ENCODE results near the gene IGF2BP2. TPM values are rescaled to one million over a fixed set of nuclear protein-coding genes. Genes with fewer than 3 reads are reported as not detected.

IGF2BP2 gene
- total RNA-seq, 1 donor from 2014 or later = 101 TPM

DNA sequence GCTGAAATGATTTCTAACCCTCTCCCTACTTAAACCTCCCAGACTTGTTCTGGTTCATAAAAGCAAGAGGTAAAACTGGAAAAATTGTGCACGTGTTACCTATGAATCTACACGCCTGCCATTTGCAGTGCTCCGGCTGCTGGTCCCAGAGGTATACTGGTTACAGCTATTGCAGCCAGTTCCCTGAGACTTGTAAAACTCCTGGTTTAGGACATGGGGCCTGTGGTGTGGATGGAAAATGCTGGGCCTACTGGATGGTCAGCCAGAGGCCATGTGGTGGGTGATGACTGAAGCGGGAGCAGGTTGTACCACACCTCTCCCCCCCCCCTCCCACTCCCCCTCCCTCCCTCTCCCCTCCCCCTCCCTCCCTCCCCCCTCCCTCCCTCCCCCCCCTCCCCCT lies 193.7 kb downstream of the IGF2BP2 start:
- H3K27ac Mint-ChIP-seq (ENCODE audit: unreplicated experiment) = no peak overlapping the region
- TF ChIP-seq, protein P1, sequence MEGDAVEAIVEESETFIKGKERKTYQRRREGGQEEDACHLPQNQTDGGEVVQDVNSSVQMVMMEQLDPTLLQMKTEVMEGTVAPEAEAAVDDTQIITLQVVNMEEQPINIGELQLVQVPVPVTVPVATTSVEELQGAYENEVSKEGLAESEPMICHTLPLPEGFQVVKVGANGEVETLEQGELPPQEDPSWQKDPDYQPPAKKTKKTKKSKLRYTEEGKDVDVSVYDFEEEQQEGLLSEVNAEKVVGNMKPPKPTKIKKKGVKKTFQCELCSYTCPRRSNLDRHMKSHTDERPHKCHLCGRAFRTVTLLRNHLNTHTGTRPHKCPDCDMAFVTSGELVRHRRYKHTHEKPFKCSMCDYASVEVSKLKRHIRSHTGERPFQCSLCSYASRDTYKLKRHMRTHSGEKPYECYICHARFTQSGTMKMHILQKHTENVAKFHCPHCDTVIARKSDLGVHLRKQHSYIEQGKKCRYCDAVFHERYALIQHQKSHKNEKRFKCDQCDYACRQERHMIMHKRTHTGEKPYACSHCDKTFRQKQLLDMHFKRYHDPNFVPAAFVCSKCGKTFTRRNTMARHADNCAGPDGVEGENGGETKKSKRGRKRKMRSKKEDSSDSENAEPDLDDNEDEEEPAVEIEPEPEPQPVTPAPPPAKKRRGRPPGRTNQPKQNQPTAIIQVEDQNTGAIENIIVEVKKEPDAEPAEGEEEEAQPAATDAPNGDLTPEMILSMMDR (IDR thresholded peaks at IDR 0.05) = no peak
- H3K36me3 Mint-ChIP-seq (ENCODE audit: unreplicated experiment) = peaks cover 11% of the 10 kb centered on the region
- H3K4me1 Mint-ChIP-seq (ENCODE audit: unreplicated experiment) = peaks cover 19% of the 10 kb centered on the region
- no peak overlapping the region for H3K4me3 Mint-ChIP-seq (ENCODE audit: unreplicated experiment)
- no peaks in the 10 kb centered on the region for H3K27me3 Mint-ChIP-seq (ENCODE audit: unreplicated experiment)
- DNase-seq (ENCODE audit: extremely low spot score, unreplicated experiment) = no peak
- H3K9me3 Mint-ChIP-seq (ENCODE audit: unreplicated experiment) = no peaks in the 10 kb centered on the region

DNA sequence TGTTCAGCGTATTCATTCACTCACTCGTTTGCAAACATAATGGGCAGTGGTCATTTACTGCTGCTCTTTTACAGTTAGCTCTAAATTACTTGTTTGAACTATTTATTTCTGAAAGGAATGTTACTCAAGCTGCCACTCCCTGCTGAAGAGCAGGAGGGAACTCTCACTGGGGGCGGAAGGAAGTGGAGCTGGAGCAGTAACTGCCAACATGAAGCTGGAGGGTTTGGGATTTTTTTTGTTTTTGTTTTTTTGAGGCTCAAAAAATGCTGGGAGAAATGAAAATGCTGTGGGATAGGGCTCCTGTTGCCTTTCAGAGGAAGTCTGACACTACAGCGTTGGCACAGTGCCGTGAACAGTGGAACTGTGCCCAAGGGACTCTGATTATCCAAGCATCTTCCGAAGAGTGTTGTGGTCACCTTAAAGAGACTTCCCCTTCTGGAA lies 194.6 kb downstream of the IGF2BP2 start:
- no peaks in the 10 kb centered on the region for H3K9me3 Mint-ChIP-seq (ENCODE audit: unreplicated experiment)
- TF ChIP-seq, protein P1 (IDR thresholded peaks at IDR 0.05) = no peak
- peak; percentile 46 for DNase-seq (ENCODE audit: extremely low spot score, unreplicated experiment)
- H3K27ac Mint-ChIP-seq (ENCODE audit: unreplicated experiment) = peak overlapping the region; percentile 71
- H3K4me3 Mint-ChIP-seq (ENCODE audit: unreplicated experiment) = no peak overlapping the region
- H3K27me3 Mint-ChIP-seq (ENCODE audit: unreplicated experiment) = no peaks in the 10 kb centered on the region
- H3K4me1 Mint-ChIP-seq (ENCODE audit: unreplicated experiment) = peaks cover 19% of the 10 kb centered on the region
- peaks cover 19% of the 10 kb centered on the region for H3K36me3 Mint-ChIP-seq (ENCODE audit: unreplicated experiment)

DNA sequence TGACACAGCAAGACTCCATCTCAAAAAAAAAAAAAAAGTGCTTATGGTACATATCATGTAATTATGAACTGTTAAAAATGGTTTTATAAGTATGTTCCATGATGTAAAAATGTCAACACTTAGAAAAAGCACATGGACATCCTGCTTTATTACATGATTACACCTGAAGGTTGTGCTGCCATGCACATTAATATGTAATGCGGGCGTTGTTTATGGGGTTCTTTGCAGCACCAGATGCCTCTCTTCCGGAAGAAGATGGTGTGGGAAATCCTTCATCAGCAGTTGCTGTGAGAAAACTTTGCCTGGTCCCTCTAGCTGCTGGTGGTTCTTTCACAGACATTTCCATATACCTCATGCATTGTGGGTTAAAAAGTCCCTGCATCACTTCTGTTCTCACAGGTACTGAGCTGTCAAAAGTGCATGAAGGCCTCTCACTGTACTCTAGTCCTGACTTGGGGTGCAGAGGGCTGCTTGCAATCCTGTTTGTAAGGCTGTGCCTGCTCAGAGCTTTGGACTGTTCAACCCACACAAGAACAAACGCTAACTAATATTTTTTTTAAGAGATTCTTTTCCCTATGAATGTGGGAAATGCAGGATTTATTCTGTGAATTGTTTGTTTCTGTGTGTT lies 195.2 kb downstream of the IGF2BP2 start:
- TF ChIP-seq, protein P1 (IDR thresholded peaks at IDR 0.05) = no peak
- H3K27ac Mint-ChIP-seq (ENCODE audit: unreplicated experiment) = peak overlapping the region; percentile 71
- no peak overlapping the region for H3K4me3 Mint-ChIP-seq (ENCODE audit: unreplicated experiment)
- DNase-seq (ENCODE audit: extremely low spot score, unreplicated experiment) = no peak
- H3K9me3 Mint-ChIP-seq (ENCODE audit: unreplicated experiment) = no peaks in the 10 kb centered on the region
- peaks cover 19% of the 10 kb centered on the region for H3K4me1 Mint-ChIP-seq (ENCODE audit: unreplicated experiment)
- peaks cover 21% of the 10 kb centered on the region for H3K36me3 Mint-ChIP-seq (ENCODE audit: unreplicated experiment)
- no peaks in the 10 kb centered on the region for H3K27me3 Mint-ChIP-seq (ENCODE audit: unreplicated experiment)

DNA sequence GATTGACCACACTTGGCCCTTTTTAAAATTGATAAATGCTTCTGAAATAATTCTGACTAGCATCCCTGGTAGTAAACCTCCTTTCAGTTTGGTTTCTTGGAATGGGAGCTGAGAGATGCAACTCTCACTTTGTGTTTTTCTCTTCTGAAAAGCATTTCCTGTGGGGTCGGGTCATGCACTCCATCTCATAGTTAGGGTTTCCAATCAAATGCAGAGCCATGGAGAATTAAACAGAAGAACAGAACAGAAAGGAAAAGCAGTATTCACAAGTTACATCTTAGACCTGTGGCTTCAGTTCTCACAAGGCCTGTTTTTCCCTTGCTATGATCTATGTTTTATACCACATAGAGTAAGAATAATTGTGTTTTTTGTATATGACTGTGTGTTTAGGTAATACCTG lies 199.1 kb downstream of the IGF2BP2 start:
- Mint-ChIP-seq H3K36me3 (ENCODE audit: unreplicated experiment) (peaks cover 32% of the 10 kb centered on the region), H3K9me3 (ENCODE audit: unreplicated experiment) (no peaks in the 10 kb centered on the region), H3K4me3 (ENCODE audit: unreplicated experiment) (no peak overlapping the region), H3K4me1 (ENCODE audit: unreplicated experiment) (peaks cover 14% of the 10 kb centered on the region), H3K27ac (ENCODE audit: unreplicated experiment) (no peak overlapping the region), H3K27me3 (ENCODE audit: unreplicated experiment) (no peaks in the 10 kb centered on the region)
- DNase-seq (ENCODE audit: extremely low spot score, unreplicated experiment) = no peak
- TF ChIP-seq, protein P1 (IDR thresholded peaks at IDR 0.05) = no peak

DNA sequence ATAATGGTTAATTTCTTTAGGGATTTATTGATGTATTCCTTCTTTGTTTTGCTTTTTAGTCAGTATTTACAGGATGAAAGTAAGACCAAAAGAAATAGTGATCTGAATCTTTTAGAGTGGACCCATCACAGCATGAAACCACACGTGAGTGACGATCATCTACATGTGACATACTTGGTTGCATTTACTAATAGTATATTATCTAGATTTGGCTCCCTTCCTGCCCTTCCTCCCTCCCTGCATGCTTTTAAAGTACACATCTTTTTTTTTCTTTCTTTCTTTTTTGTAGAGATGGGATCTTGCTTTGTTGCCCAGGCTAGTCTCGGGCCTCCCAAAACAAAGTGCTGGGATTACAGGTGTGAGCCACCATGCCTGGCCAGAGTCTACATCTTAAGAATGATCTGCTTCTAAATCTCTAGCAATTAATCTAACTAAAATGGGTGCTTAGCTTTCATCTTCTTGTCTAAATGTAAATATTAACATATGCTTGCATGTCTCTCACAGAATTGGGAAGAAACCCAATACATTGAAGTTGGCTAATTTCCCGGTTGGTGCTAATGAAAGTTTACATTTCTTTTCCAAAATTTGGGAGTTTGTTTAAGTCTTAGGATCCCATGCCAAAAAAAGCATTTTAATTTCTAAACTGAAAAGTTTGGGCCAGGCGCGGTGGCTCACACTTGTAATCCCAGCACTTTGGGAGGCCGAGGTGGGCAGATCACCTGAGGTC lies 200.7 kb downstream of the IGF2BP2 start:
- DNase-seq (ENCODE audit: extremely low spot score, unreplicated experiment) = no peak
- peaks cover 32% of the 10 kb centered on the region for H3K36me3 Mint-ChIP-seq (ENCODE audit: unreplicated experiment)
- H3K9me3 Mint-ChIP-seq (ENCODE audit: unreplicated experiment) = no peaks in the 10 kb centered on the region
- H3K27me3 Mint-ChIP-seq (ENCODE audit: unreplicated experiment) = no peaks in the 10 kb centered on the region
- H3K4me3 Mint-ChIP-seq (ENCODE audit: unreplicated experiment) = no peak overlapping the region
- H3K4me1 Mint-ChIP-seq (ENCODE audit: unreplicated experiment) = no peaks in the 10 kb centered on the region
- no peak overlapping the region for H3K27ac Mint-ChIP-seq (ENCODE audit: unreplicated experiment)
- TF ChIP-seq, protein P1 (IDR thresholded peaks at IDR 0.05) = no peak

Measured in osteocyte (in vitro differentiated cells).